ENCODE results near the gene C19orf18.
"Not testable (repeated sequence)": the region's sequence is repeated elsewhere in the genome, so short reads cannot be mapped to it uniquely, and the experiment has no call there.

Gene C19orf18

GRCh38 chr19:58009666-58010301 is 35.5 kb upstream of the C19orf18 start:
- TF ChIP-seq TSHZ2 (CRISPR knock-in tag; IDR thresholded peaks at IDR 0.05) (no peak), TCF4 (CRISPR knock-in tag; IDR thresholded peaks at IDR 0.05; ENCODE audit: borderline replicate concordance) (no peak), CSRNP3 (CRISPR knock-in tag; IDR thresholded peaks at IDR 0.05) (no peak), PPARA (CRISPR knock-in tag; IDR thresholded peaks at IDR 0.05; ENCODE audit: borderline replicate concordance) (no peak), ARNTL (CRISPR knock-in tag; IDR thresholded peaks at IDR 0.05; ENCODE audit: borderline replicate concordance, low read depth) (no peak), ZC3H10 (CRISPR knock-in tag; IDR thresholded peaks at IDR 0.05) (no peak), CSDC2 (CRISPR knock-in tag; IDR thresholded peaks at IDR 0.05) (no peak), ZFP30 (CRISPR knock-in tag; IDR thresholded peaks at IDR 0.05) (no peak), ESRRG (CRISPR knock-in tag; IDR thresholded peaks at IDR 0.05) (no peak), ISL1 (CRISPR knock-in tag; IDR thresholded peaks at IDR 0.05) (no peak), ZNF8 (CRISPR knock-in tag; IDR thresholded peaks at IDR 0.05) (no peak), BACH2 (CRISPR knock-in tag; IDR thresholded peaks at IDR 0.05; ENCODE audit: borderline replicate concordance) (no peak), GLIS3 (CRISPR knock-in tag; IDR thresholded peaks at IDR 0.05) (no peak), RARB (CRISPR knock-in tag; IDR thresholded peaks at IDR 0.05) (no peak), PATZ1 (CRISPR knock-in tag; IDR thresholded peaks at IDR 0.05; ENCODE audit: borderline replicate concordance) (no peak), TOX (CRISPR knock-in tag; IDR thresholded peaks at IDR 0.05; ENCODE audit: borderline replicate concordance) (no peak), ZFP3 (CRISPR knock-in tag; IDR thresholded peaks at IDR 0.05) (no peak), POU6F1 (CRISPR knock-in tag; IDR thresholded peaks at IDR 0.05; ENCODE audit: borderline replicate concordance, low read depth) (no peak), SNAI2 (CRISPR knock-in tag; IDR thresholded peaks at IDR 0.05) (no peak)
- ATAC-seq: no peak

GRCh38 chr19:58009301-58009665 is 34.9 kb upstream of the C19orf18 start:
- TF ChIP-seq SNAI2 (CRISPR knock-in tag; IDR thresholded peaks at IDR 0.05) (no peak), BACH2 (CRISPR knock-in tag; IDR thresholded peaks at IDR 0.05; ENCODE audit: borderline replicate concordance) (no peak), ZFP3 (CRISPR knock-in tag; IDR thresholded peaks at IDR 0.05) (no peak), ARNTL (CRISPR knock-in tag; IDR thresholded peaks at IDR 0.05; ENCODE audit: borderline replicate concordance, low read depth) (no peak), PPARA (CRISPR knock-in tag; IDR thresholded peaks at IDR 0.05; ENCODE audit: borderline replicate concordance) (no peak), ISL1 (CRISPR knock-in tag; IDR thresholded peaks at IDR 0.05) (no peak), PATZ1 (CRISPR knock-in tag; IDR thresholded peaks at IDR 0.05; ENCODE audit: borderline replicate concordance) (no peak), ZNF70 (CRISPR knock-in tag; IDR thresholded peaks at IDR 0.05) (no peak), ESRRG (CRISPR knock-in tag; IDR thresholded peaks at IDR 0.05) (no peak), GLIS3 (CRISPR knock-in tag; IDR thresholded peaks at IDR 0.05) (no peak)
- ATAC-seq: no peak

- ATAC-seq: not testable (repeated sequence)
Measured at GRCh38 chr19:58008877-58009276, 34.5 kb upstream of the C19orf18 start.

Measured in SK-N-SH treated with all-trans-retinoic acid at 6 μM for 48 hours (cell line).